HepG2 (cell line): ENCODE results near the gene CES1. TPM values are rescaled to one million over a fixed set of nuclear protein-coding genes. Genes with fewer than 3 reads are reported as not detected.

Experiments used
- ATAC-seq: fragments of 200-7000 bp; cut with Tn5 transposase; 3 replicates; pipeline ENCODE4 v1.9.1; 2020; ENCODE audit warnings: mild to moderate bottlenecking, moderate library complexity
- BruUV-seq: library from RNA; stranded (reverse); fragments of 400-500 nt; replicated peaks from 2 replicates; lab custom pipeline; 2021; lab: Mats Ljungman, UMichigan
- CTCF ChIA-PET: fragments of 300-600 bp; formaldehyde crosslinking; extraction: SDS; loops from one replicate; lab custom pipeline; 2021; ENCODE audit warnings: low total read pairs, inconsistent platforms, low intra/inter-chr PET ratio; lab: Yijun Ruan, JAX
- POLR2A ChIA-PET: fragments of 350-600 bp; sonication (Branson Sonifier 250); formaldehyde crosslinking; loops from one replicate; lab custom pipeline; 2020; ENCODE audit warnings: antibody characterized with exemption, inconsistent platforms; lab: Yijun Ruan, JAX
- DNase-seq: peaks from one replicate; pipeline ENCODE4 v3.0.0-alpha.2; 2015; ENCODE audit warnings: low spot score
- FAIRE-seq: peaks from 3 replicates; lab custom pipeline; 2011; peaks lifted over from hg19 to GRCh38; lab: Jason Lieb, UNC
- H2AFZ ChIP-seq: one replicate; pipeline ENCODE4 v1.6.1; 2011; ENCODE audit warnings: low read length, inconsistent platforms
- H3K27ac ChIP-seq: fragments of 300-600 bp; 3 replicates; pipeline ENCODE4 v1.8.0; 2011; ENCODE audit warnings: mixed run types, mild to moderate bottlenecking, mixed read lengths, low read length, inconsistent platforms; ENCODE audit not compliant: insufficient read depth; ENCODE audit errors: extremely low read length
- H3K27me3 ChIP-seq, 2 experiments: fragments of 200-600 bp in 1 of 2; 2 replicates in 1 of 2; 3 replicates in 1 of 2; pipeline versions ENCODE4 v1.6.0 to v1.8.0; 2011; ENCODE audit warnings: low read length in 2 of 2, mild to moderate bottlenecking in 2 of 2, moderate library complexity in 2 of 2, inconsistent platforms in 1 of 2; ENCODE audit not compliant: insufficient read depth in 2 of 2, control insufficient read depth in 1 of 2
- H3K36me3 ChIP-seq, 2 experiments: fragments of 200-600 bp in 1 of 2; replicated peaks in 1 of 2; 2 replicates in 1 of 2; 3 replicates in 1 of 2; pipeline versions ENCODE4 v1.5.1 to v1.8.0; 2011; ENCODE audit warnings: low read length in 2 of 2, inconsistent platforms in 1 of 2; ENCODE audit not compliant: insufficient read depth in 2 of 2, control insufficient read depth in 1 of 2
- H3K4me1 ChIP-seq: 2 replicates; pipeline ENCODE4 v1.5.1; 2012; ENCODE audit warnings: low read length, inconsistent platforms; ENCODE audit not compliant: insufficient read depth
- H3K4me2 ChIP-seq: 2 replicates; pipeline ENCODE4 v1.6.0; 2011; ENCODE audit warnings: low read depth, low read length, inconsistent platforms
- H3K4me3 ChIP-seq, 3 experiments: fragments of 200-600 bp in 1 of 3; sonication (generic), shearing (Covaris generic) in 1 of 3; replicated peaks in 1 of 3; 2 replicates each; pipeline ENCODE4 v1.5.1; 2011 to 2016; ENCODE audit warnings: low read length in 3 of 3, inconsistent platforms in 2 of 3, low read depth in 2 of 3, mild to moderate bottlenecking in 2 of 3, control low read depth in 1 of 3, mixed read lengths in 1 of 3; ENCODE audit not compliant: insufficient read depth in 1 of 3
- H3K79me2 ChIP-seq: one replicate; pipeline ENCODE4 v1.6.1; 2011; ENCODE audit warnings: low read length, inconsistent platforms; ENCODE audit not compliant: insufficient read depth
- H3K9ac ChIP-seq: 2 replicates; pipeline ENCODE4 v1.6.0; 2011; ENCODE audit warnings: mild to moderate bottlenecking, low read depth, low read length, inconsistent platforms; ENCODE audit not compliant: insufficient read depth
- H3K9me3 ChIP-seq: 2 replicates; pipeline ENCODE4 v1.5.1; 2012; ENCODE audit warnings: mild to moderate bottlenecking, low read length
- H4K20me1 ChIP-seq: 2 replicates; pipeline ENCODE4 v1.6.0; 2011; ENCODE audit warnings: inconsistent platforms, mild to moderate bottlenecking, low read length, moderate library complexity; ENCODE audit not compliant: insufficient read depth
- ATM ChIP-seq: fragments of 450-650 bp; IDR thresholded peaks from 2 replicates; pipeline ENCODE4 v1.7.1; 2017; ENCODE audit warnings: mild to moderate bottlenecking, borderline replicate concordance
- CENPX ChIP-seq: sonication (generic); formaldehyde crosslinking; IDR thresholded peaks from 2 replicates; pipeline ENCODE4 v1.9.0; 2021; ENCODE audit warnings: mild to moderate bottlenecking, missing genetic modification reagents, moderate library complexity
- ELF3 ChIP-seq: IDR thresholded peaks from 2 replicates; pipeline ENCODE4 v1.6.1; 2016; ENCODE audit warnings: missing genetic modification reagents, missing compliant biosample characterization
- HBP1 ChIP-seq: IDR thresholded peaks from 2 replicates; pipeline ENCODE4 v1.6.1; 2016; ENCODE audit warnings: low read depth, control low read depth
- KLF12 ChIP-seq: sonication (generic); formaldehyde crosslinking; IDR thresholded peaks from 2 replicates; pipeline ENCODE4 v1.4.0; 2020; ENCODE audit warnings: missing genetic modification reagents, borderline replicate concordance
- NAIF1 ChIP-seq: sonication (generic); formaldehyde crosslinking; IDR thresholded peaks from 2 replicates; pipeline ENCODE4 v1.5.0; 2020; ENCODE audit warnings: mild to moderate bottlenecking, missing genetic modification reagents, borderline replicate concordance
- RFX5 ChIP-seq: IDR thresholded peaks from 2 replicates; pipeline ENCODE4 v1.6.1; 2011; ENCODE audit warnings: low read depth, low read length, improper control_type of control experiment
- TEAD2 ChIP-seq: sonication (generic); formaldehyde crosslinking; IDR thresholded peaks from 2 replicates; pipeline ENCODE4 v1.9.0; 2021; ENCODE audit warnings: missing genetic modification reagents
- TEAD3 ChIP-seq: optimal IDR thresholded peaks from 2 replicates; pipeline ENCODE3; 2016; ENCODE audit warnings: borderline replicate concordance
- ZBTB1 ChIP-seq: sonication (generic); formaldehyde crosslinking; IDR thresholded peaks from 2 replicates; pipeline ENCODE4 v1.4.0; 2020; ENCODE audit warnings: missing genetic modification reagents, borderline replicate concordance
- ZNF20 ChIP-seq: sonication (generic); formaldehyde crosslinking; IDR thresholded peaks from 2 replicates; pipeline ENCODE4 v1.4.0; 2020; ENCODE audit warnings: mild to moderate bottlenecking, moderate library complexity, missing genetic modification reagents
- ZNF572 ChIP-seq: sonication (generic); formaldehyde crosslinking; IDR thresholded peaks from 2 replicates; pipeline ENCODE4 v1.5.1; 2020; ENCODE audit warnings: mild to moderate bottlenecking, missing genetic modification reagents
- ZNF766 ChIP-seq: sonication (generic); formaldehyde crosslinking; IDR thresholded peaks from 2 replicates; pipeline ENCODE4 v1.5.0; 2020; ENCODE audit warnings: missing genetic modification reagents, borderline replicate concordance
- ZSCAN12 ChIP-seq: sonication (generic); formaldehyde crosslinking; IDR thresholded peaks from 2 replicates; pipeline ENCODE4 v1.9.0; 2021; ENCODE audit warnings: mild to moderate bottlenecking, missing genetic modification reagents
- WGBS: methylation state at CpG from one replicate; pipeline ENCODE4 v1.1.6; 2017; ENCODE audit warnings: low lambda C conversion rate; 5-methylcytosine and 5-hydroxymethylcytosine counted together
- in situ Hi-C: cut with HindIII; loops from 2 replicates; pipeline ENCODE4 v1.10.0; 2017; ENCODE audit warnings: low pct_unique_long_range_greater_than_20kb; ENCODE audit not compliant: extremely low pct_ligation_motif_present
- intact Hi-C: fragments of 100-400 bp; cut with micrococcal nuclease; formaldehyde crosslinking; loops from one replicate; pipeline ENCODE4 v1.10.0; 2022; ENCODE audit not compliant: unreplicated experiment
- polyA plus RNA-seq, 8 experiments: library from polyadenylated mRNA; depleted of rRNA in 3 of 8; stranded (reverse) in 7 of 8; unstranded in 1 of 8; fragments of >200 nt; fragmentation: Illumina TruSeq in 4 of 8; extraction: Trizol in 4 of 8; gene quantifications; 2 replicates each; pipeline versions ENCODE4 v1.2.1 to v1.2.3, GENCODE V29; 2011 to 2016; ENCODE audit warnings: low read depth in 4 of 8, missing spikeins in 1 of 8, mixed read lengths in 1 of 8; ENCODE audit not compliant: insufficient read depth in 1 of 8
- total RNA-seq, 5 experiments: library from RNA; depleted of rRNA; stranded (reverse); fragments of >200 nt; fragmentation: Illumina TruSeq; extraction: Trizol; gene quantifications; 2 replicates each; pipeline ENCODE4 v1.2.3, GENCODE V29; 2016; ENCODE audit warnings: low read depth in 1 of 5
- TF ChIP-seq, protein P1 (sequence below): sonication (generic); formaldehyde crosslinking; conservative IDR thresholded peaks from 2 replicates; pipeline ENCODE4 v1.4.0; 2020; ENCODE audit warnings: missing genetic modification reagents
- TF ChIP-seq, protein P2 (sequence below): sonication (generic); formaldehyde crosslinking; conservative IDR thresholded peaks from 2 replicates; pipeline ENCODE4 v1.4.0; 2020; ENCODE audit warnings: missing genetic modification reagents
- TF ChIP-seq, protein P3 (sequence below): sonication (generic); formaldehyde crosslinking; conservative IDR thresholded peaks from 2 replicates; pipeline ENCODE4 v1.4.0; 2020; ENCODE audit warnings: missing genetic modification reagents
- TF ChIP-seq, protein P4 (sequence below): sonication (generic); formaldehyde crosslinking; IDR thresholded peaks from 2 replicates; pipeline ENCODE4 v1.4.0; 2020; ENCODE audit warnings: mild to moderate bottlenecking, missing genetic modification reagents

Gene CES1
- total and polyA plus RNA-seq, 2 of the 13 experiments (the other 11 are each of a cell fraction or from before 2014, with no cell fraction given) = 136 to 198 TPM

GRCh38 chr16:55868137-55868536, 35.2 kb upstream of the CES1 start:
- peaks cover 16% of the 10 kb centered on the region for H3K4me1 ChIP-seq
- no peak overlapping the region for H3K4me3 ChIP-seq
- H3K79me2 ChIP-seq = no peaks in the 10 kb centered on the region
- no TSS peak for BruUV-seq
- no peak overlapping the region for H2AFZ ChIP-seq
- no peaks in the 10 kb centered on the region for H3K36me3 ChIP-seq
- FAIRE-seq (no peak), DNase-seq (no peak)
- in situ Hi-C loops = no loop called here
- ChIA-PET CTCF (no interaction called here), POLR2A (no interaction called here)
- H3K9ac ChIP-seq = no peak overlapping the region
- no peaks in the 10 kb centered on the region for H3K9me3 ChIP-seq
- intact Hi-C loops = no loop called here
- TF ChIP-seq, protein P1, sequence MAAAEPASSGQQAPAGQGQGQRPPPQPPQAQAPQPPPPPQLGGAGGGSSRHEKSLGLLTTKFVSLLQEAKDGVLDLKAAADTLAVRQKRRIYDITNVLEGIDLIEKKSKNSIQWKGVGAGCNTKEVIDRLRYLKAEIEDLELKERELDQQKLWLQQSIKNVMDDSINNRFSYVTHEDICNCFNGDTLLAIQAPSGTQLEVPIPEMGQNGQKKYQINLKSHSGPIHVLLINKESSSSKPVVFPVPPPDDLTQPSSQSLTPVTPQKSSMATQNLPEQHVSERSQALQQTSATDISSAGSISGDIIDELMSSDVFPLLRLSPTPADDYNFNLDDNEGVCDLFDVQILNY = no peak
- TF ChIP-seq ZNF20 (CRISPR knock-in tag) (no peak), TEAD2 (CRISPR knock-in tag) (no peak), ATM (no peak), KLF12 (CRISPR knock-in tag) (no peak), ZBTB1 (CRISPR knock-in tag) (no peak), NAIF1 (CRISPR knock-in tag) (no peak), RFX5 (no peak), TEAD3 (CRISPR knock-in tag) (no peak), HBP1 (no peak), ZNF572 (CRISPR knock-in tag) (no peak), ELF3 (CRISPR knock-in tag) (no peak), CENPX (CRISPR knock-in tag) (no peak), ZNF766 (CRISPR knock-in tag) (no peak), ZSCAN12 (CRISPR knock-in tag) (no peak)
- TF ChIP-seq, protein P2, sequence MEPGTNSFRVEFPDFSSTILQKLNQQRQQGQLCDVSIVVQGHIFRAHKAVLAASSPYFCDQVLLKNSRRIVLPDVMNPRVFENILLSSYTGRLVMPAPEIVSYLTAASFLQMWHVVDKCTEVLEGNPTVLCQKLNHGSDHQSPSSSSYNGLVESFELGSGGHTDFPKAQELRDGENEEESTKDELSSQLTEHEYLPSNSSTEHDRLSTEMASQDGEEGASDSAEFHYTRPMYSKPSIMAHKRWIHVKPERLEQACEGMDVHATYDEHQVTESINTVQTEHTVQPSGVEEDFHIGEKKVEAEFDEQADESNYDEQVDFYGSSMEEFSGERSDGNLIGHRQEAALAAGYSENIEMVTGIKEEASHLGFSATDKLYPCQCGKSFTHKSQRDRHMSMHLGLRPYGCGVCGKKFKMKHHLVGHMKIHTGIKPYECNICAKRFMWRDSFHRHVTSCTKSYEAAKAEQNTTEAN (CRISPR knock-in tag) = no peak
- TF ChIP-seq, protein P3, sequence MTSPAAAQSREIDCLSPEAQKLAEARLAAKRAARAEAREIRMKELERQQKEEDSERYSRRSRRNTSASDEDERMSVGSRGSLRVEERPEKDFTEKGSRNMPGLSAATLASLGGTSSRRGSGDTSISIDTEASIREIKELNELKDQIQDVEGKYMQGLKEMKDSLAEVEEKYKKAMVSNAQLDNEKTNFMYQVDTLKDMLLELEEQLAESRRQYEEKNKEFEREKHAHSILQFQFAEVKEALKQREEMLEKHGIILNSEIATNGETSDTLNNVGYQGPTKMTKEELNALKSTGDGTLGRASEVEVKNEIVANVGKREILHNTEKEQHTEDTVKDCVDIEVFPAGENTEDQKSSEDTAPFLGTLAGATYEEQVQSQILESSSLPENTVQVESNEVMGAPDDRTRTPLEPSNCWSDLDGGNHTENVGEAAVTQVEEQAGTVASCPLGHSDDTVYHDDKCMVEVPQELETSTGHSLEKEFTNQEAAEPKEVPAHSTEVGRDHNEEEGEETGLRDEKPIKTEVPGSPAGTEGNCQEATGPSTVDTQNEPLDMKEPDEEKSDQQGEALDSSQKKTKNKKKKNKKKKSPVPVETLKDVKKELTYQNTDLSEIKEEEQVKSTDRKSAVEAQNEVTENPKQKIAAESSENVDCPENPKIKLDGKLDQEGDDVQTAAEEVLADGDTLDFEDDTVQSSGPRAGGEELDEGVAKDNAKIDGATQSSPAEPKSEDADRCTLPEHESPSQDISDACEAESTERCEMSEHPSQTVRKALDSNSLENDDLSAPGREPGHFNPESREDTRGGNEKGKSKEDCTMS (CRISPR knock-in tag) = no peak
- TF ChIP-seq, protein P4, sequence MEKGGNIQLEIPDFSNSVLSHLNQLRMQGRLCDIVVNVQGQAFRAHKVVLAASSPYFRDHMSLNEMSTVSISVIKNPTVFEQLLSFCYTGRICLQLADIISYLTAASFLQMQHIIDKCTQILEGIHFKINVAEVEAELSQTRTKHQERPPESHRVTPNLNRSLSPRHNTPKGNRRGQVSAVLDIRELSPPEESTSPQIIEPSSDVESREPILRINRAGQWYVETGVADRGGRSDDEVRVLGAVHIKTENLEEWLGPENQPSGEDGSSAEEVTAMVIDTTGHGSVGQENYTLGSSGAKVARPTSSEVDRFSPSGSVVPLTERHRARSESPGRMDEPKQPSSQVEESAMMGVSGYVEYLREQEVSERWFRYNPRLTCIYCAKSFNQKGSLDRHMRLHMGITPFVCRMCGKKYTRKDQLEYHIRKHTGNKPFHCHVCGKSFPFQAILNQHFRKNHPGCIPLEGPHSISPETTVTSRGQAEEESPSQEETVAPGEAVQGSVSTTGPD = no peak
- TF ChIP-seq, all 625 proteins: peak for 0
- ATAC-seq = no peak
- Histone ChIP-seq H3K27ac (no peak overlapping the region), H4K20me1 (no peaks in the 10 kb centered on the region), H3K27me3 (0 out of 5 replicates have a peak, but pooled peaks cover 0 to 2% of the 10 kb centered on the region in 2 experiments), H3K4me2 (no peak overlapping the region)
- 27% methylated on average over 2 of the region's 2 CpGs for WGBS
